Activated CD4-positive, CD25-positive, alpha-beta regulatory T cell treated with anti-CD3 and anti-CD28 coated beads, Interleukin-2, amount 50 U/mL, for 72 hours (primary cell): ENCODE results near the gene CFAP251.
"Not testable (repeated sequence)": the region's sequence is repeated elsewhere in the genome, so short reads cannot be mapped to it uniquely, and the experiment has no call there.

Source experiments
- DNase-seq: peaks from one replicate; pipeline ENCODE4 v3.0.0; 2021

The CFAP251 gene

GRCh38 chr12:121980892-121981272, 62.5 kb downstream of the CFAP251 start:
- DNase-seq, result no peak

GRCh38 chr12:121981456-121981855, 63.1 kb downstream of the CFAP251 start:
- no peak for DNase-seq

- no peak for DNase-seq
These were observed 64.6 kb downstream of the CFAP251 start for GRCh38 chr12:121982950-121983349.

- DNase-seq, result no peak
These were observed 65.3 kb downstream of the CFAP251 start for GRCh38 chr12:121983536-121984210.

- no peak for DNase-seq
These were observed 68.3 kb downstream of the CFAP251 start for GRCh38 chr12:121986489-121987245.

- not testable (repeated sequence) for DNase-seq
These were observed 70.1 kb downstream of the CFAP251 start for GRCh38 chr12:121988519-121988918.

GRCh38 chr12:121989276-121990113, 71.1 kb downstream of the CFAP251 start:
- no peak for DNase-seq

GRCh38 chr12:121990114-121990647, 71.8 kb downstream of the CFAP251 start:
- no peak for DNase-seq

- no peak for DNase-seq
These were observed 72.6 kb downstream of the CFAP251 start for GRCh38 chr12:121990692-121991603.

GRCh38 chr12:121992059-121992879, 73.9 kb downstream of the CFAP251 start:
- peak; percentile 50 for DNase-seq

- no peak for DNase-seq
These were observed 77.9 kb downstream of the CFAP251 start for GRCh38 chr12:121996050-121996944.

- DNase-seq, result no peak
These were observed 78.7 kb downstream of the CFAP251 start for GRCh38 chr12:121996945-121997612.

GRCh38 chr12:122001466-122002209, 83.2 kb downstream of the CFAP251 start:
- DNase-seq, result no peak

- DNase-seq, result no peak
These were observed 85.5 kb downstream of the CFAP251 start for GRCh38 chr12:122003651-122004611.

- no peak for DNase-seq
These were observed 86.3 kb downstream of the CFAP251 start for GRCh38 chr12:122004633-122005071.

GRCh38 chr12:122005252-122005776, 86.9 kb downstream of the CFAP251 start:
- no peak for DNase-seq
